Measurements from ENCODE around the gene PRKAG2. TPM values are rescaled to one million over a fixed set of nuclear protein-coding genes. Genes with fewer than 3 reads are reported as not detected.
"Not testable (repeated sequence)": the region's sequence is repeated elsewhere in the genome, so short reads cannot be mapped to it uniquely, and the experiment has no call there.

PRKAG2 gene
- total RNA-seq, 1 experiment from 2014 or later: 10.9 TPM

DNA sequence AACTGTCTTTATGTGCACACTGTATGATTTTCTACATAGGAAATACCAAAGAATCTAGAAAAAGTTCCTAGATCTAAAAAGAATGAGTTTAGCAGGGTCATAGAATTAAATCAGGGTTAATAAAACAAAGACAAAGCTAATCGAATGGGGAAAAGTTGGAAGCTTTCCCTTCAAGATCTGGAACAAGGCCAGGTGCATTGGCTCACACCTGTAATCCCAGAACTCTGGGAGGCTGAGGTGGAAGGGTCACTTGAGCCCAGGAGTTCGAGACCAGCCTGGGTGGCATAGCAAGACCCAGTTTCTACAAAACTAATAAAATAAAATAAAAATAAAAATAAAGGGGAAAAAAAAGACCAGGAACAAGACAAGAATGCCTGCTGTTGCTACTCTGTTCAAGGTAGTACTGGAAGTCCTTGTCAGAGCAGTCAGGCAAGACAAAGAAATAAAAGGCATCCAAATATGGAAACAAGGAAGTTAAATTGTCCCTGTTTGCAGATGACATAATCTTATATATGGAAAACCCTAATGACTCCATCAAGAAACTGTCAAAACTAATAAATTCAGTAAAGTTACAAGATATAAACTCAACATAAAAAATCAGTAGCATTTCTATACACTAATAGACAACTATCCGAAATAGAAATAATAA is 281.1 kb downstream of the PRKAG2 start:
- Histone ChIP-seq H3K4me1 (peaks cover 26% of the 10 kb centered on the region), H3K27me3 (no peaks in the 10 kb centered on the region), H3K27ac (no peak overlapping the region), H3K4me3 (no peak overlapping the region), H3K36me3 (no peaks in the 10 kb centered on the region), H3K9me3 (replicated peaks) (no peaks in the 10 kb centered on the region)
- no peak for DNase-seq

DNA sequence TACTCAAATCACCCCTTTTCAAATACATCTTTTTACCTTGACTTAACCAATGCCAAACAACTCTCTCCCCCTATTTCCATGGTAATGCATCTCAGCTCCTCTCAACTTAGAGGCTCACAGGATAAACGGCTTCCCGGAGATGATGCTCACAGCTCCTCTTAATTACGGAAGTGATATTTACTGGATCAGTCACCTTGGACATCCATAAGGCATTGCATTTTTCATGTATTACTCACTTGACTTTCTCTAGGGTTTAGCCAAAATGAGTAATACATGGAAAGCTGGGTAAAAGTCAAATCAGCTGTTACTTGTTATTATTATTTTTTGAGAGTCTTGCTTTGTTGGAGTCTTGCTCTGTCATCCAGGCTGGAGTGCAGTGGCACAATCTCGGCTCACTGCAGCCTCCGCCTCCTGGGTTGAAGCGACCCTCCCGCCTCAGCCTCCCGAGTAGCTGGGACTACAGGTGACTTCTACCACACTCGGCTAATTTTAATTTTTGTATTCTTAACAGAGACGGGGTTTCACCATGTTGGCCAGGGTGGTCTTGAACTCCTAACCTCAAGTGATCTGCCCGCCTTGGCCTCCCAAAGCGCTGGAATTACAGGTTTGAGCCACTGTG is 283.9 kb downstream of the PRKAG2 start:
- Histone ChIP-seq H3K27me3 (no peaks in the 10 kb centered on the region), H3K36me3 (no peaks in the 10 kb centered on the region; the same call in 1 of the 2 replicates), H3K4me1 (peaks cover 2% of the 10 kb centered on the region), H3K4me3 (no peak overlapping the region), H3K27ac (no peak overlapping the region), H3K9me3 (replicated peaks) (no peaks in the 10 kb centered on the region)
- no peak for DNase-seq

DNA sequence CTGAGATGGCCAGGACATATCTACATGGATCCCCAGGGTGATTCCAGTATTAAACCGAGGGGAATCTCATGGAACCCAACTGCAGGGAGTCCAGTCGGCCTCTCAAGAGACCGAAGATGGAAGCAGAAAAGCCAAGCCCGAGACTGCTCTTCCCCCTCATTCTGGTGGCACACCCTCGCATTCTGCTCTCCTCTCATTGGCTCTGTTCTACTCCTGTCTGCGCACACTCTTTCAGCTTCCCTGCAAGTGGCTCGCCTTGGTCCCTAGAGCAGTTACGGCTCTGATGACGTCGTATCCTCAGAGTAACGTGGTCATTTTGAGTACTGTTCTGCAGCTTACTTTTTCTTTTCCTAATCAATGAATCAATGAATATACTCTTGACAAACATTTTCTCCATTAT is 284.6 kb downstream of the PRKAG2 start:
- no peaks in the 10 kb centered on the region; the same call in 1 of the 2 replicates for H3K36me3 ChIP-seq
- H3K27me3 ChIP-seq: no peaks in the 10 kb centered on the region
- H3K9me3 ChIP-seq (replicated peaks): no peaks in the 10 kb centered on the region
- DNase-seq: no peak
- no peak overlapping the region for H3K27ac ChIP-seq
- H3K4me1 ChIP-seq: no peaks in the 10 kb centered on the region; the same call in 1 of the 2 replicates
- no peak overlapping the region for H3K4me3 ChIP-seq

DNA sequence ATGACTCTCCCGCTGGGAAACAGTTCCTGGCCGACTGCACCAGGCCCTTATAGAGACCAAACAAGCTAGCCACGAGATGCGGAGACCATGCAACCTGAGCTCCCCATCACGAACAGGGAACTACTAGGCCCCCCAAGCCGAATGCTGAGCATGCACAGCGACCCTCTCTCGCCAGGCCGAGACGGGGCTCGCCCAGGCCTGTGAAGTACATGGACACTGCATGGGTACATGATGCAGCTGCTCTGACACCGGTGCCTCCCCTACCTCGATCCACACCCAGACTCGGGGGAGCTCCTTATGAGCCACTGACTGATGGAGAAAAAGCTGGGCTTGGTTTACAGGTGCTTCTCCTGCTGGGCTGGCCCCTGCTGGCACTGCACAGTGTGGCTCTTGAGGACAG is 285.0 kb downstream of the PRKAG2 start:
- H3K4me3 ChIP-seq: no peak overlapping the region
- H3K9me3 ChIP-seq (replicated peaks): no peaks in the 10 kb centered on the region
- no peaks in the 10 kb centered on the region for H3K4me1 ChIP-seq
- H3K27me3 ChIP-seq: no peaks in the 10 kb centered on the region
- H3K36me3 ChIP-seq: no peaks in the 10 kb centered on the region; the same call in 1 of the 2 replicates
- DNase-seq: no peak
- no peak overlapping the region for H3K27ac ChIP-seq

DNA sequence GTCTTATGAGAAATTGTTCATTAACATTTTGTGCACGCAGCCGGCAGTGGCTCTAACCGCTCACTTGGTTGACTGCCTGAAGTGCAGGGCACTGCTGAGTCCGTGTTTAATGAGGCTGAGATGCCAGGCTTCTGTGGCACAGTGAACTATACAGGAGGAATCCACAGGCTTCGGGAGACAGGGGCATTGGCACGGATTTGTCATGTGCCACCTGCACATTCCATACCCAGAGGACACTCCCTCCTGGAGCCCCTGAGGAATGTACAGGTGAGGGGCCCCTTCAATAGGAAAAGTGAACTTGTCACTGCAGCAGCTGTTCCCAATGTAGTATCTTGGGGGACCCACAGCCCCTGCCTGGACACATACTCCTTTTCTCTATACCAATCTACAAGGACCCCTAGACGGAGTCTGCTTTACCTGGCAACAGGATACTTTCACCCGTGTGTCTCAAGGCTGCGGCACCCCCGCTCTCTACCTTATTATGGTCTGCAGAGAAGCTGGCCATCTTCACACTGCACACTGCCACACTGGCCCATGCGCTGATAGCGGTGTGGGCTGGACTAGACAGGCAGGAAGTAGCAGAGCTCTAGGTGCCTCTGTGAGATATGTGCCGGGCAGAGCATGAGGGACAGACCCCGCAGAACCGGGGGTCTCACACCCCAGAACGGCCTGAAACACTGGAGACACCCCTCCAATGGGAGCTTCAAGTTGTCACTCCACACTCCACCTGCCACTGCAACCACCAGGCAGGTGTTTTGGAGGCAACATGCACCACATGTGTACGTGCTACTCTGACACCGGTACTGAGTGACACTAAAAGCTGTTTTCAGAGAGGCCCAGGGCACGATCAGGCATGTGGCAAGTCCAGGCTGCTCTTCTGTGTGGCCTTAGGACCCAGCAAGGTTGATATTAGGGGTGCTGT is 285.8 kb downstream of the PRKAG2 start:
- H3K9me3 ChIP-seq (replicated peaks): no peaks in the 10 kb centered on the region
- H3K4me1 ChIP-seq: no peaks in the 10 kb centered on the region
- H3K27me3 ChIP-seq: no peaks in the 10 kb centered on the region
- no peak overlapping the region for H3K27ac ChIP-seq
- no peaks in the 10 kb centered on the region; the same call in 1 of the 2 replicates for H3K36me3 ChIP-seq
- H3K4me3 ChIP-seq: no peak overlapping the region
- no peak for DNase-seq

DNA sequence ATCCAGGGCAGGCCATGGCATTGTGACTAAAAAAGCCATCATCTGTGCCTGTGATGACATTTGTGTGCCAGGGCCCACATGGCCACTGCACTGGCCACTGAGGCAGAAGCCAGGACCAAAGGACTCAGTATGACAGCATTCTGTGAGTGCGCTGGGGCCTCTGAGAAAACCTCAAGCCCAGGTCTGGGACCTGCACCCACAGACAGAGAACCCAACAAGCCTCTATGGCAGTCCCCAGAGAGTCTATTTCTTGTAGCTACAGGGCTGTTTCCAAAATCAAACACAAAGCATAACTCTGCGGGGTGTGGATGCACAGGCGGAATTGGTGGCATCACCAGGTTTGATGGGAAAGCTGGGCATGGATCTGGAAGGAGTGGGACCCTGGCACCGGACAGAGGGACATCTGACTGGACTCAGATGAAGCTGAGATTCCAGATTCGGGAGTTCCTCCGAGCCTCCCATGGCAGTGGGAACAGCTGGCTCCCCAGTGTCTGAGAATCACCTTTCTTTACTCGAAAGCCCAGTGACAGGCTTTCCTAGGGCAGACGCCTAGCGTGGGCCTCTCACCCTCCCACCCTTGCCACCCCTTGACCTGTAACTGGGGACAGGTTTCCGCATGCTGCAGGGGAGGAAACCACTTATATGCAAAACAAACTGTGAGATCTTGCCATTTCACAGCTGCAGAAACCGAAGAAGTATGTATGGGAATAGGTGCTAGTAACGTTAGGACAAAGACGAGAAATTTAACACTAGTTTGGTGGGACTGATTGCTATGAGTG is 286.7 kb downstream of the PRKAG2 start:
- Histone ChIP-seq H3K27ac (no peak overlapping the region), H3K36me3 (no peaks in the 10 kb centered on the region; the same call in 1 of the 2 replicates), H3K4me3 (no peak overlapping the region), H3K27me3 (no peaks in the 10 kb centered on the region), H3K9me3 (replicated peaks) (no peaks in the 10 kb centered on the region), H3K4me1 (no peaks in the 10 kb centered on the region)
- DNase-seq: no peak

DNA sequence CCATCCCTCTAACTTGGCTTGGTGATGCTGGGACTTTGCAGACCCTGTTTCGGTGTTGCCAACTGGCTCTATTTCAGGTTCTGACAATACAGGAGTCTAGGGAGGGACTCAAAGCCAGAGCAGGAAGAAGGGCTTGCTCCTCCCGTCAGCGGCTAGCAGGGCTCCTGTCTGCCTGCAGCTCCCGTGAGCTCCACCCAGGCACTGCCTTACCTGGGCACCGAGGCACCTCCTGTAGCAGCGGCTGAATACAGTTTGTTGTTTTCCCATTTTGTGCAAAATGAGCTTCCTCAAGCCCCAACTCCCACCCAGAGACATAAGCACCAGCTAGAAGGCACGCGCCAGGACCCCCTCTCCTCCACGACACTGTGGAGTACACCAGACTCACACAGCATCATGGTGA is 287.9 kb downstream of the PRKAG2 start:
- Histone ChIP-seq H3K27me3 (no peaks in the 10 kb centered on the region), H3K4me3 (no peak overlapping the region), H3K36me3 (no peaks in the 10 kb centered on the region; the same call in 1 of the 2 replicates), H3K4me1 (no peaks in the 10 kb centered on the region), H3K27ac (no peak overlapping the region), H3K9me3 (replicated peaks) (no peaks in the 10 kb centered on the region)
- no peak for DNase-seq

DNA sequence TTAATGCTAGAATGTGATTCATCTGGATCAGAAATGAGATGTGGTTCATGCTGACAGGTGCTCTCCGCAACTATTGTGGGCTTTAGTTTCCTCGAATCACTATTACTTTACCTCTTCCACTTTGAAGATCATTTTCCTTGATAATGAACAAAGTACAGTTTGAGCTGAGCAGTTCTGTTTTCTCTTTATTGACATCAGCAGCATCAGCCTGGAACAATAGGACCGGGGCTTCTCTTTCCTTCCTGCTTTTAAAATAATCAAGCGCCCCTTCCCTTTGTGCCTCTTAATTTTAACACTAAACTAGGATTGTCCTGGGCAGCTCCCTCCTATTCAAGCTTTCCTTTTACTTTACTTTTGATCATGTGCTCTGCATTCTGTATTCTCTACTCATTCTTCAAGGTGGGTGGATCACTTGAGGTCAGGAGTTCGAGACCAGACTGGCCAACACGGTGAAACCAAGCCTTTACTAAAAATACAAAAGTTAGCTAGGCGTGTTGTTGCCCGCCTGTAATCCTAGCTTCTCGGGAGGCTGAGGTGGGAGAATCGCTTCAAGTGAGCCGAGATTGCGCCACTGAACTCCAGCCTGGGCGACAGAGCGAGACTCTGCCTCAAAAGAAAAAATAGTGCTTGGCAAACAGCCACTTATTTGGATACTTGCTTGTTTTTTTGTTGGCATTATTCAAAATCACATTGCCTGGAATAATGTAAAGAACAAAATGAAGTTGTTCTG is 290.2 kb downstream of the PRKAG2 start:
- DNase-seq: no peak
- H3K36me3 ChIP-seq: no peaks in the 10 kb centered on the region; the same call in 1 of the 2 replicates
- H3K9me3 ChIP-seq (replicated peaks): no peaks in the 10 kb centered on the region
- no peak overlapping the region for H3K27ac ChIP-seq
- no peaks in the 10 kb centered on the region for H3K4me1 ChIP-seq
- H3K27me3 ChIP-seq: no peaks in the 10 kb centered on the region
- H3K4me3 ChIP-seq: no peak overlapping the region

DNA sequence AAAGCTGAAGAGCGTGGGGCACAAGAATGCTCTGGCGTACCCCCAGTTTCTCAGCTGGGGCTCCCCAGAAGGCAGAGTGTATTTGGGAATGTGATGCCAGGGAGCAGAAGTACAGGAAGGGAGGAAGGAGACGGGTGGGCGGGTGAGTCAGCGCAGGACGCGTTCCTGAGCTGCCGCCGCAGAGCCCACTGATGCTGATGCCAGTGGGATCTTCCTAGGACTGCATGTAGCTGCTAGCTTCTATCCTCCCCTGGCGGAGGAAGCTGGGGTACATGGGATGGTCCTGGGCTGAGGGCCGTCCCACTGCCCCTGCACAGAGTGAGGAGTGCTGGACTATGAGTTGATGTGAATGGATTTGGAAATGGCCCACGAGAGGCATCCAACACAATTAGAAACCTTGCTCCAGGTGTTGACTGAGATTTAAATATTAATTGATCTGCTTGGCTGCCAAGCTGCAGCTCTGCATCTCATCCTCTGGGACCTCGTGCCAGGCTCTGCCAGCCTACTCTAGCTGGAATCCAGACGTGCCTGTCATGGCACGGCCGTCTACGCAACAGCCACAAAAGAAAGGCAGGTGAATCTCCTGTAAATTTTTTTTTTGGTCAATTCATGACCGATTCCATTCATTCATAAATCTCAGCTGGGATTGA is 291.0 kb downstream of the PRKAG2 start:
- H3K36me3 ChIP-seq: no peaks in the 10 kb centered on the region; the same call in 1 of the 2 replicates
- no peak overlapping the region for H3K27ac ChIP-seq
- no peak for DNase-seq

DNA sequence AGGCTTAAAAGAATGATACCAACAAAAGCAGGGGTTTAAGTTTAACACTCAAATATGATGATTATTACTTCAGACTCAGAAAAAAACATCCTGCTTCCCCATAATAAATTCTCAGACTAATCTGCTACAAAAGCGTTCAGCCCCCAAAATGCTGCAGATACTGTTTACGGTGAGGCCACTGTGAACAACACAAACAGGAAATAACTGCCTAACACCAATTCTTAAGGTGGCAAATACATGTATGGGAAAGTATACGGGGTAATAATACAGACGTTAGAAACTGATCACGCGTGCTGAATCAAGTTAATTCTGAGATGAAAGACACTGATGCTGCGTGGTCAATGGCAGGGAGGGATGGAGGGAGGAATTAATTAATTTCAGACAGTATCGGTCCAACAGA is 295.2 kb downstream of the PRKAG2 start:
- DNase-seq: no peak

More for the DNA sequence above, 291.0 kb downstream of the PRKAG2 start:
- Histone ChIP-seq H3K4me3 (no peak overlapping the region), H3K27me3 (no peaks in the 10 kb centered on the region), H3K4me1 (no peaks in the 10 kb centered on the region), H3K9me3 (replicated peaks) (no peaks in the 10 kb centered on the region)

DNA sequence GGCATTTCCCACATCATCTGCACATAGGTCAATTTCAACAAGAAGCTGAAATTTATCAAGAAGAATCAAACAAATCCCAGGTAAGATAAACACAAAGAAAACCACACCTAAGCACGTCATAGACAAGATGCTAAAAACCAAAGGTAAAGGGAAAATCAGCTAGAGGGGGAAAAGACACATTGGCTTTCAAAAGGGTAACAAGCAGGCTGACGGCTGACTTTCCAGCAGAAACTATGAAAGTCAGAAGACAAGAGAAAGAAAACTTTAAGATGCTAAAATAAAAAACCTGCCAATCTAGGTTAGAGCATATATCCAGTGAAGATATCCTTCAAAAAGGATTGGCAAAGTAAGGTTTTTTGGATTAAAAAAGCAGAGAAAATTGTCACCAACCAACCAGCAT is 297.3 kb downstream of the PRKAG2 start:
- Histone ChIP-seq H3K36me3 (no peaks in the 10 kb centered on the region; the same call in 1 of the 2 replicates), H3K27me3 (no peaks in the 10 kb centered on the region), H3K4me3 (no peak overlapping the region), H3K27ac (no peak overlapping the region), H3K9me3 (replicated peaks) (peaks cover 8% of the 10 kb centered on the region; the same call in 1 of the 2 replicates), H3K4me1 (no peaks in the 10 kb centered on the region)
- no peak for DNase-seq

More for the DNA sequence above, 295.2 kb downstream of the PRKAG2 start:
- Histone ChIP-seq H3K27me3 (no peaks in the 10 kb centered on the region), H3K27ac (no peak overlapping the region), H3K4me3 (no peak overlapping the region), H3K9me3 (replicated peaks) (peaks cover 8% of the 10 kb centered on the region; the same call in 1 of the 2 replicates), H3K4me1 (no peaks in the 10 kb centered on the region), H3K36me3 (no peaks in the 10 kb centered on the region)

DNA sequence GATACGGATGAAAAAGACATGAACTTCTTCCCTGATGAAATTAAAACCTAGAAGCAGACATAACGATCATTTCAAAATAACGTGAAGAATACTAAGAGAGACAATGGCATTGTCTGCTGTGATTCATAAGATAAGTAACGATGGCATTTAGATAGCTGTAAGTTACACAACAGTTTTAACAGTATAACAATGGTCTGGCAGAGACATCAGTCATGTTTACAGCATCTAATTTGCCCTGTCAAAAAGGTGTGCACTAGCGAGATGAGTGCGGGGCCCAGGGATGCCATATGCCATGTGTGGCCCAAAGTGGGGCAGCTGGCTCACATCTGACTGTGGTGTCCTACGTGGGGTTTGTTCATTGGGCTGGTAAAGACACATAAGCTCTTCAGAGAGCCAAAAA is 301.5 kb downstream of the PRKAG2 start:
- no peak overlapping the region for H3K4me3 ChIP-seq
- H3K27me3 ChIP-seq: no peaks in the 10 kb centered on the region
- no peaks in the 10 kb centered on the region; the same call in 1 of the 2 replicates for H3K36me3 ChIP-seq
- H3K4me1 ChIP-seq: peaks cover 6% of the 10 kb centered on the region
- no peak for DNase-seq
- peaks cover 8% of the 10 kb centered on the region; the same call in 1 of the 2 replicates for H3K9me3 ChIP-seq (replicated peaks)
- no peak overlapping the region for H3K27ac ChIP-seq

DNA sequence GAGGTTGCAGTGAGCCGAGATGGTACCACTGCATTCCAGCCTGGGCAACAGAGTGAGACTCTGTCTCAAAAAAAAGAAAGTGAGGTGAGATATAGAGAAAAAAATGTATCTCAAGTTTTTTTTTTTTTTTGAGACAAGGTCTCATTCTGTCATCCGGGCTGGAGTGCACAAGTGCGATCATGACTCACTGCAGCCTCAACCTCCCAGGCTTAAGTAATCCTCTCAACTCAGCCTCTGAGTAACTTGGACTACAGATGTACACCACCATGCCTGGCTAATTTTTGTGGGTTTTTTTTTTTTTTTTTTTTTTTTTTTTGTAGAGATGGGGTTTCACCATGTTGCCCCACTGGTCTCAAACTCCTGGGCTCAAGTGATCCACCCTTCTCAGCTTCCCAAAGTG is 303.9 kb downstream of the PRKAG2 start:
- not testable (repeated sequence) for H3K9me3 ChIP-seq (replicated peaks); H3K27me3 ChIP-seq; H3K36me3 ChIP-seq; H3K4me1 ChIP-seq; H3K27ac ChIP-seq; H3K4me3 ChIP-seq
- peak; percentile 43 to 59 for DNase-seq

Measured in SJCRH30 (cell line).